Left cardiac atrium (tissue), 4 donors: ENCODE results near the gene AHCYL2. TPM values are rescaled to one million over a fixed set of nuclear protein-coding genes. Genes with fewer than 3 reads are reported as not detected.
"Not testable (repeated sequence)": the region's sequence is repeated elsewhere in the genome, so short reads cannot be mapped to it uniquely, and the experiment has no call there.

Source experiments
- ATAC-seq, 2 donors: fragments of 200-7000 bp; cut with Tn5 transposase; one replicate each; pipeline ENCODE4 v1.9.1; 2020; ENCODE audit warnings: mild to moderate bottlenecking in 2 of 2, moderate library complexity in 2 of 2
- DNase-seq: peaks from one replicate; pipeline ENCODE4 v3.0.0-alpha.2; 2020
- intact Hi-C, 2 donors: fragments of 100-400 bp; cut with DNase I; formaldehyde crosslinking; loops; one replicate each; pipeline versions ENCODE4 v1.14.1 to v1.15.1; 2022 to 2023
- total RNA-seq, 2 donors: library from RNA; stranded (reverse); fragmentation: NEBNext Ultra II Directional; extraction: Animal tissue kit (Norgen Biotek cat#: 25700); gene quantifications; one replicate each; pipeline ENCODE4 v1.2.1, GENCODE V29; 2021
- donor health status: DM: no; HTN: yes; CAD: no.
- donor health status: DM: no; HTN: yes; CAD: no; lungs with severe emphysema.
- donor health status: DM: yes; HTN: yes; CAD: no.
- donor health status: Dilated cardiomyopathy.

The AHCYL2 gene
- total RNA-seq, 2 donors from 2014 or later, result 5.7 to 6.4 TPM

DNA sequence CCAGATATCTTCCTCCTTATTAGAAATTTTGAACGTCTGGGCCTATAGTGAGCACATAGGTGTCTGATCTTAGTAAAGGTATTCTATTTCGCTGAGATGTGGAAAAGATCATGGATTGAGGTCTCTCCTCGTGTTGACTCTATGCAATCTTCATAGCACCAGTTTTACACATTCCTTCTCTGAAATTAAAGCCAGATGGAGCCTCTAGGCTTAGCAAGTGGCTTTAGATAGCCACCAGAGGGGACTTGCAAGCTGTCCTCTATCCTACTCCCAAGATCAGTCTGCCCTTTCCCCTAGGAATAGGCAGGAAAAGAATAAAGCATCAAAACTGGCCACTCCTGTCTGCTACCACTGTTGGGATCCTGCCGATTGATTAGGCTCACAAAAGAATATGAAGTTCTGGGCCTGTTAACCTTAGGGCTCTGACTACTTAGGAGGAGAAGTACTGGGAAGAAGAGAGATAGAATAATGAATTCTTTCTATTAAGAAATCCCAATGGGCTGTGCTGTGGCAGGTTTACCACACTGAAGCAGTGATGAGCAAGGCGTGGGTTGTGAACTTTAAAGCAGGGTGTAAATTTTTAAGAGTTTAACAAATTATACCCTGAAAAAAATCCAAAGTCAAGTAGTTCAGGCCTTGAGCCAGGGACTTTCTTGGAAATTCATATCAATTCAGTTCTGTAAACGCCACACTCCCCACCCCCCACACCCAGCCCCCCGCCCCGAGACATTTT is 207.2 kb downstream of the AHCYL2 start:
- no peak for ATAC-seq
- DNase-seq, result no peak
- intact Hi-C loops, result no loop called here

GRCh38 chr7:129433847-129434674 is 209.2 kb downstream of the AHCYL2 start, which contains the start of gene STRIP2:
STRIP2 (plus strand) TSS chr7:129434432; CDS start chr7:129434473, 41 bp downstream.
- ATAC-seq (peak; percentile 99), DNase-seq (peak; percentile 96)
- intact Hi-C loops, result no loop called here

DNA sequence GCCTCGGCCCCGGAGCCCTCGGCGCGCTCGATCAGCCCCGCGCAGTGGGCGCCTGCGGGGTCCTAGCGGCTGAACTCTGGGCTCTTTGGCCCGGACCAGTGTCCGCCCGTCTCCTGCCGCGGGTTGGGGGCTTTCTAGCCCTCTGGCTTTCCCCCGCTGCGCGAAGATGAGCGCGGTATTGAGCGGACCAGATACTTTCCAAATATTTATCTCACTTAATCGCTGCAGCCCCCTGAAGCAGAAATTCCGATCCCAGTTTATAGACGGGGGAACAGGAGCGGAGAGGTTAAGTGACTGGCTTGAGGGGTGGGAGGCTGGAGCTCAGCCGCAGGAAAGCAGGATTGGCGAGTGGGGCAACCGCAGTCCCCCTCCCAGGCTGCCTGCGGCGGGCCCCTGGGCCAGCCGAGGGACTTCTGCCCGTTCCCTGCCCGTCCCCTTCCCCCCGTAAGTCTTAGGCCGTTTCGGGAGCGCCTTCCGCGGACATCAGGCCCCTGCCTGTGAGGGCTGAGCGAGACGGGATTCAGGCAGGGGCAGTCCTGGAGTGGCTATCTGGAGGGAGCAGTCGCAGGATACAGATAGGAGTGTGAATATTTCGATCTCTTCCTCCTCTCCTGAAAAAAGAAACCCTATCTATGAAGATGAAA is 210.0 kb downstream of the AHCYL2 start:
- DNase-seq (no peak), ATAC-seq (peak; percentile 38 to 45)
- intact Hi-C loops, result no loop called here

DNA sequence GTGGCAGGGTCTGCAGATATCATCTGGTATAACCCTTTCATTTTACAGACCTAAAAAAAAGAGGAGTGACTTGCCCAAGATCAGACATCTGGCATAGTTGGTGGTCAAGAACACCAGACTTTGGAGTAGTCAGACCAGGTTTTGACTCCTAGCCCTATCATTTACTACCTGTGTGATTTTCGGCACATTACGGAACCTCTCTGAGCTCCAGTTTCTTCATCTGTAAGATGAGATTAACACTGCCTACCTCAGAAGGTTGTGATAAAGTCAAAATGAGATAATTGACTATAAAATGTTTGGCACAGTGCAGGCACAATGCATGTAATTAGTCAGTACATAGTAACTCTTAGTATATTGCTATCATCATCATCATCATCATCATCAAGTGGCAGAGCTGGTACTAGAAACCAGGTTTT is 210.6 kb downstream of the AHCYL2 start:
- intact Hi-C loops, result no loop called here
- ATAC-seq, result no peak
- DNase-seq, result no peak

DNA sequence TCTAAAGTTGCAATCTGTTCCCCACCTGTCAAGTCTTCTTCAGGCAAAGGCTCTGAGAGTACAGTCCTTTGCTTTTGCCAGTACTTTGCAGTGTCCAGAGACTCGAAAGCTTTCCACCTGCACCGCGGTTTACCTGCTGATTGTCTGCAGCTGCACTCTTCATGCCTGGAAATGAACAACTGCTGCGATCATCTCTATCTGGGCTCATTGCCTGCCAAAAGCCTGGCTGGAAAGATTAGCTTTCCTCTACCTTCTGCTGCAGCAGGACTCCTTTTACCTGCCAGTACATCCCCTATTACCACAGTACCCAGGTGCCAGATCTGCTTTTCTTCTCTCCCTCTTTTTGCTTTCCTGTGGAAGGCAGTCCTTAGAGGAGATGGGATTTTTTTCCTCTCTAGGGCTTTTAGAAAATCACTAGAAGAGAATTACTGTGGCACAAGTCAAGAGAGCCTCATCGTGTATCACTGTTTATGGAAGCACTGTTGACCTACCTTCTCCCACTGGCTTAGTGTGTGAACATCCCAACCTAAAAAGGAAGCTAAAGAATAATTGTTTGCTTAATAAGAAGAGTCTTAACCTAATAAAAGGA is 211.6 kb downstream of the AHCYL2 start:
- intact Hi-C loops, result no loop called here
- DNase-seq (no peak), ATAC-seq (no peak)

- intact Hi-C loops, result no loop called here
- no peak for ATAC-seq
- no peak for DNase-seq
Measured at GRCh38 chr7:129437190-129437589, 212.4 kb downstream of the AHCYL2 start.

GRCh38 chr7:129438281-129438838 is 213.5 kb downstream of the AHCYL2 start:
- DNase-seq (no peak), ATAC-seq (no peak)
- intact Hi-C loops, result no loop called here

GRCh38 chr7:129438839-129439651 is 214.2 kb downstream of the AHCYL2 start:
- intact Hi-C loops, result no loop called here
- ATAC-seq (no peak), DNase-seq (no peak)

DNA sequence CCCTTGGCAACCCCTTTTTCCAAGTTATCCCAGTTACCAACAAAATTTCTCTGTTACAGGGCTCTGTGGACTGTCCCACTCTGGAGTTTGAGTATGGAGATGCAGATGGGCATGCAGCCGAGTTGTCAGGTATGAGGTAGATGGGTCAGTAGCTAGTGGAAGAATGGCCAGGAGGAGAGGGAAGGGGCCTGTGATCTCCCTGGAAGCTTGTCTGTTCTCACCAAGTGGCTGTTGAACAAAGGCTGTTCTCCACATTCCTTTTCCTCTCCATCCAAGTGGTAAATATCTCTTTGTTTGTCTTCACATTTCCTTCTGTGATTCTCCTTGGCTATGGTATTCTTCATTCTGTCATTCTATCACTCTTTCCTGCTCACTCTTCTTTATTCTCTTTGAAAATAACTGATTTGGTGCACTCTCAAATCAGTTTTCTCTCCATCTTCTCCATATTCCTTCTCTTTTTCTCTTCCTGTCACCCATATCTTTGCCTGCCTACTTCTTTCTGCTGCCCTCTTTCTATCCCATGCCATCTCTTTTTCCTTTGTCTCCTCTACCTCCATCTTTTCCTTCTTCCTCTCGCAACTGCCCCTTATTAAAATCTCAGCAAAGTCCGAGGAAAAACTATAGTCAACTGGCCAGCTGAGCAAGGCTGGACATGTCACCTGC is 215.3 kb downstream of the AHCYL2 start:
- intact Hi-C loops, result no loop called here
- ATAC-seq, result no peak
- DNase-seq, result no peak

GRCh38 chr7:129443612-129444011 is 218.8 kb downstream of the AHCYL2 start:
- ATAC-seq (peak; percentile 92 to 93), DNase-seq (no peak)
- intact Hi-C loops, result no loop called here

DNA sequence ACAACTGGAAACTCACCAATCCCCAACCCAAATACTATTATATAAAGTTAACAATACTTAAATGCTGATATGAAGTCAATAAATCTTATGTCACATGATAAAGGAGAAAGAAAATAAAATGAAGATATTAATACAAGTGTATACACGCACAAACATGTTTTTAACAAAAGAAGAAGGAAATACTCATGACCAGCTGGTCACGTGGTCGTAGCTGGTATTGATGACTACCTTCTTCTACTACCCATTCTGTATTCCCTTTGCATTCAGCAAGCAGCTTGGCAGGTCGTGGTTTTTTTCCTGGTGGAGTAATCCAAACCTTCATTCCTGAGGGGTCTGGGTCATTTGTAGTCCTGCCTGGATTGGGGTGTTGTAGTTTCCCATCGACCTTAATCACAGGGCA is 219.9 kb downstream of the AHCYL2 start:
- intact Hi-C loops, ATAC-seq, DNase-seq: not testable (repeated sequence)

DNA sequence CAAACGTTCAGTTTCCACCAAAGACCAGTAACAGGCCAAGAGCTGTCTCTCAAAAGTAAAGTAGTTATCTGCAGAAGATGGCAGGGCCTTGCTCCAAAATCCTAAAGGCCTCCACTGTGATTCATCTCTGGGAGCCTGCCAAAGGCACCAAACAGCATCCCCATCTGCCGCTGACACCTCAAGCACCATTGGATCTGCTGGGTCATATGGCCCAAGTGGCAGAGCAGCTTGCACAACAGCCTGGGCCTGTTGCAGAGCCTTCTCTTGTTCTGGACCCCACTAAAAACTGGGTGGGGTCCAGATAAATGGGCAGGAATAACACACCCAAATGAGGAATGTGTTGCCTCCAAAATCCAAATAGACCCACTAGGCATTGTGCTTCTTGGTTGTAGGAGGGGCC is 222.1 kb downstream of the AHCYL2 start:
- intact Hi-C loops, DNase-seq, ATAC-seq: not testable (repeated sequence)

DNA sequence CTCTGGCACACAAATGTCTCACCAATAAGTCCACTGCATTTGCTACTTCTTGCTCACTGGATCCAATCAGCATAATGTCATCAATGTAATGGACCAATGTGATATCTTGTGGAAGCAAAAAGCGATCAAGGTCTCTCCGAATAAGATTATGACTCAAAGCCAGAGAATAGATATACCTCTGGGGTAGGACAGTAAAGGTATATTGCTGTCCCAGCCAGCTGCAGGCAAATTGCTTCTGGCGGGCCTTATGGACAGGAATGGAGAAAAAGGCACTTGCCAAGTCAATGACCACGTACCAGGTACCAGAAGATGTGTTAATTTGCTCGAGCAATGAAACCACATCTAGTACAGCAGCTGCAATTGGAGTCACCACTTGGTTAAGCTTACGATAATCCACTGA is 222.6 kb downstream of the AHCYL2 start:
- ATAC-seq, intact Hi-C loops, DNase-seq: not testable (repeated sequence)

GRCh38 chr7:129448608-129449007 is 223.8 kb downstream of the AHCYL2 start:
- intact Hi-C loops, ATAC-seq, DNase-seq: not testable (repeated sequence)

- ATAC-seq (no peak), DNase-seq (no peak)
- intact Hi-C loops, result no loop called here
Measured at GRCh38 chr7:129450295-129450694, 225.5 kb downstream of the AHCYL2 start.

DNA sequence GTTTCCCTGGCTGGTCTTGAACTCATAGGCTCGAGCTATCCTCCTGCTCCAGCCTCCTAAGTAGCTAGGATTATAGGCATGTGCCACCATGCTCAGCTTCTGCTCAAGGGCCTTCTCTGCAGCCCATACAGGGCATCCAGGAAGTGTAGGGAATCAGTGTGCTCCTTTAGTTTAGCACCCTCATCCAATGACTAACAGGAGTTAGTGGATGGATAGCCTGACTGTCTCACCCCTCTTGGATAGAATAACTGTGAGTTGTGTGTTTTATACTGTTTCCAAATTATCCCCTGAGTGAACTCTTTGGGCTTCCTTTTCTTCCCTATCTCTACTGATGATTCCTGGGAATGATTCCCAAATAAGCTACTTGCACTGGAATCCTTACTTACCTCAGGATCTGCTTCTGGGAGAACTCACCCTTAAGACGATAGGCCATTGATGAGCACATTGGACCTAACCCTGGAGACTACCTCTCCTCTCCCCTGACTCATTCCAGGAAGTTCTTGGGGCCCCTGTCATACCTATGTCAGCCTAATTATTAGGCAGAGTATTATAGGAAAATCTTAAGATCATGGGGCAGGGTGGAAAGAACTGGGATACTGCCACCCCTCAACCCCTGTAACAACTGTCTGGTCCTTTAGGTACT is 227.9 kb downstream of the AHCYL2 start:
- intact Hi-C loops, result no loop called here
- ATAC-seq, result no peak

GRCh38 chr7:129453510-129454248 is 228.8 kb downstream of the AHCYL2 start:
- intact Hi-C loops, result no loop called here
- ATAC-seq (peak; percentile 67 to 84), DNase-seq (no peak)

More for the DNA sequence above, 227.9 kb downstream of the AHCYL2 start:
- no peak for DNase-seq
